NCI-H146 (cell line): ENCODE data around the gene ZNF580.

ENCODE experiments used
- DNase-seq: peaks from one replicate; lab custom pipeline; 2025; lab: John Stamatoyannopoulos, UW

Gene ZNF580

DNA sequence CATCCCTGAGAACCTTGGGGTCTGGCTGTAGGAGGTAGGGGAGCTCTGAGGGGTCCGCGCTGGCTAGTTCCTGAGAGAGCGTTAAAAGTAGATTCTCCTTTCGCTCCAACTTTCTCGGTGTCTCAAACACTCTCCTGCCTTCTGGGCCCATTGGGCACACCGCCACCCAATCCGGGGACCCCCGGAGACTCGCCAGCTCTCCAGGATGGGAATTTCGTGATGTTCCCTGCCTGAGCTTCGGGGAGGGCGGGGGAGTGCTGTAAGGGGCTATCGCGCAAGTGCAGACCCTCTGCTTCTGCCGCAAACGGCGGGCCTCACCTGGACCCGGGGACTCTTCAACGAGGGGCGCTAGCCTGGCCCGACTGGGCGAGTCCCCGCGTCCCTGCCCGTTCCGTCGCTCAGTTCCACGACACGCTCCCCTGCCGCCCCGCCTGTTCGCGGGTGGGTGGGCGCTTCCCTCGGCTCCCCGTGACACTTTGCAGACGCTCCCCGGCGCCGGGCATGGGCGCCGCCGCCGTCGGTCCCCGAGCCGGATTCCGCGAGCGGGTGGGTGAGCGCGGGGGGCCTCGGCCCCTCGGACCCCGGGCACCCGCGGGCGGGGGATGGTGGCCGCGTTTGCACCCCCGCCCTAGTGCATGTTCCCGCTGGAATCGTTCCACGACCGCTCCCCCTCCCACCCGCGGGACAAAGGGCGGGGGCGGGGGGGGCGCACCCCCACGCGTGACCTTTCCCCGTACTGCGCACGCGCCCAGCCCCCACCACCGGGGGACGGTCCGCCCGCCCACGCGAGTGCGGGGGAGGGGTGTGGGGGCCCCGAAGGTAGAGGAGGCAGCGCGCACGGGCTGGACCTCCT is 7.2 kb downstream of the ZNF580 start, which contains the start of gene CCDC106:
CCDC106 (plus strand) TSS at position 481 of the 853 bp plus-strand sequence. CDS start 835 bp downstream, outside the sequence.
- DNase-seq = peak; percentile 55

DNA sequence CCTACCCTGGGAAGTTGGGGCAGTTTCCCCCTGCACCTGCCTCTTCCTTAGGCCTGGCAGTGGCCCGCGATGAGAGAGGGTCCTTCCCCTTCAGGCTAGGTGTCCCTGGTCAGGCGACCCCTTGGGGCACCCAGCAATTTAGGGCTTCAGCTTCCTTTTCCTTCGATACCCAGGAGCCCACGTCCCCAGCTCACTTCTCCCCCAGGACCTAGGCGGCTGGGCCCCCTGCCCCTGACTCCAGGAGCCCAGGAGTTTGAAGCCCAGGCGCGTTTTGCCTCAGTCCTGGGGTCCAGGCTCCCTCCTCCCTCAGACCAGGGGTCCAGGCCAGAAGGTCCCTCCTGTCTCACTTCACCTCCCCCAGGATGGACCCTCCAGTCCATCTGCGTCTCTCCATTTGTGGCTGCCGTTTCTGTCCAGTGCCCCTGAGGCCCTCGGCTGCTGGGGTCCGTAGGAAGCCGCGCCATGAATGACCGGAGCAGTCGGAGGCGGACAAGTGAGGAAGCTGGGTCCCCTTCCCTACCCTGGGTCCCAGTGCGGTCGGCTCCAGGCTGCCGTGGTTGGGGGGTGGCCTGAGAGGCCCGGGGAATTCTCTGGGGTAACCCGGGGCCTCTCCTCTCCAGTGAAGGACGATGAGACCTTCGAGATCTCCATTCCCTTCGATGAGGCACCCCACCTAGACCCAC is 7.9 kb downstream of the ZNF580 start:
- peak; percentile 24 for DNase-seq

DNA sequence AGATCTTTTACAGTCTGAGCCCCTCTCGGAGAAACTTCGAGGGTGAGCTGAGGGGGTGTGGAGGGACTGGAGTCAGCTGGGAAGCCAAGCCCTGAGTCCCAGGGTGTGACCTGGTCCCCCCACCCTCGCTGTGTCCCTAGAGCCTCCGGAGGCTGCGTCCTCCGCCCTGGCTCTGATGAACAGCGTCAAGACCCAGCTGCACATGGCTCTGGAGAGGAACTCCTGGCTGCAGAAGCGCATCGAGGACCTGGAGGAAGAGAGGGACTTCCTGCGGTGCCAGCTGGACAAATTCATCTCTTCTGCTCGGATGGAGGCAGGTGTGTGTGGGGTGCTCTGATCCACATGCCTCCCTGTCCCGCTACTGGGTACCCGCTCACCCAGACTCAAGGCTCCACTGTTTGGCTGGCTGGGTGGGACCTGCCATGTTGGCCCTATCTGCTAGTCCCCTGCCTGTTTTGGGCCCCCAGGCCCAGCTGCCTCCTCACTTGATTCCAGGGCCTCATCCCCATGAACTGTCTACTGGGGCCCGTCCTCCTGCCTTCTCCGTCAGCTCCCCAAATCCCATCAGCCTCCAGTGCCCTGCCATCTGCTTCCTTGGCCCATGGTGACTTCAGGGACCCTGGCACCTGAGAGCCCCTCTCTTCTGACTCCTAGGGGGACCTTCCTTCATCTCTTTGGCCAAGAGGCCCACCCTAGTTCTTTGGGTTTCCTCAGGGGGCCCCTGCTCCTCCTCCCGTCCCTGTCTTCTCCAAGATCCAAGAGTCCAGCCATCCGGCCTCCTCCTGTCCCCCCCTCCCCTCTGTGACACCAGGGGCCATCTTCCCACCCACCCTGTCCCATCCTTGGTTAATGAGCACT is 8.7 kb downstream of the ZNF580 start:
- no peak for DNase-seq

DNA sequence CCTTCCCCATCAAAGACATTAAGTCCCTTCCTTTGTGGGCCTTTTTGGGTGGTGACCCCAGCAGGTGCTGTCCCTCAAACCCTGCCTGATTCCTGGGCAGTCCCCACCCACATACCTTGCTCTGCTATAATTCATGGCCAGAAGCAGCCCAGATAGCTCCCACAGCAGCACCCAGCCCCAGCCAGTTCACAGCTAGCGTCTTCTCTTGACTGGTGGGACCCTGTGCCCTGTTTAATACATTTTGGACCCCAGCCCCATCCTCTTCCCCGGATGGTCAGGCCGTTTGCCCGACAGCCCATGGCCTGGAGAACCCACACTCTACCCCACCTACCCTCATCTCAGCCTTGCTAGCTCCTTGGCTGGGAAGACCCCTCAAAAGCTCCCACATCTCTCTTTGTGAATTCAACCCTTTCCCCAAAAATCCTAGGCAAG is 9.3 kb downstream of the ZNF580 start:
- no peak for DNase-seq

DNA sequence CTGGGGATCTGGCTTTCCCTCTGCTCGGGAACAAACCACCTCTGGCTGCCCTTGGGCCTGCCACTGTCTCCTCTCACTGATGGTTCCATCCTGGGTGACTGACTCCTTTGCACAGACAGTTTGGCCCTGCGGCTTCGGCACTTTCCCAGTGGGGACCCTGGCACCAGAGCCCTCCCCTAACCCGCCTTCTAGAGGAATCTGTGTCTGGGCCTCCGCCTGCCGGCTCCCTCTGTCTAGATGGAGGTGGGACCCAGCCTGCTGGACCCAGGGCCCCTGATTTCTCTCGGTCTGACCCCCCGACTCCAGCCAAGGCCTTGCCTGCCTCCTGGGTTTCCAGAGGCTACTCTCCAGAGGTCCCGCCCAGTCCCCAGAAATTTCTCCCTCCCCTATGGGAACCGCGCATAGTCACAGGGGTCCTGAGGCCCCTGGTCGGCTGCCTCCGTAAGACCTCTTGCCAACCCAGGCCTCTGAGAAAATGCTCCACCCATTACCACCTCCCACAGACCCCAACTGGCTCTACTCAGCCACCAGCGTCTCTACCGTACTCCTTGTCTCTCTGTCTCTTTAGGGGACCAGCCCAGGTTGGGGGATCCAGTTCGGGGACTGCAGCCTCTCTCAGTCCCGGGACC is 9.9 kb downstream of the ZNF580 start:
- DNase-seq = no peak

DNA sequence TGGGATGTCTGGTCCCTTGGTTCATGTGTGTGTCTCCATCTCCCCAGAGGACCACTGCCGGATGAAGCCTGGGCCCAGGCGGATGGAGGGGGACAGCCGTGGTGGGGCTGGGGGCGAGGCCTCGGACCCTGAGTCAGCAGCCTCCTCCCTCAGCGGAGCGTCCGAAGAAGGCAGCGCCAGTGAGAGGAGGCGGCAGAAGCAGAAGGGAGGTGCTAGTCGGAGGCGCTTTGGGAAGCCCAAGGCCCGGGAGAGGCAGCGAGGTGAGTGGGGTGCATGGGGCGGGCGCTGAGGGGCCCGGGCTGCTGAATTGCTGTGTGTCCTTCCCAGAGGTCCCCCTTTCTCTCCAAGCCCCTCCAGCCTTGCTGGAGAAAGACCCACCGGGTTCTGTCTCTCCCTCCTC is 10.4 kb downstream of the ZNF580 start:
- DNase-seq = no peak

DNA sequence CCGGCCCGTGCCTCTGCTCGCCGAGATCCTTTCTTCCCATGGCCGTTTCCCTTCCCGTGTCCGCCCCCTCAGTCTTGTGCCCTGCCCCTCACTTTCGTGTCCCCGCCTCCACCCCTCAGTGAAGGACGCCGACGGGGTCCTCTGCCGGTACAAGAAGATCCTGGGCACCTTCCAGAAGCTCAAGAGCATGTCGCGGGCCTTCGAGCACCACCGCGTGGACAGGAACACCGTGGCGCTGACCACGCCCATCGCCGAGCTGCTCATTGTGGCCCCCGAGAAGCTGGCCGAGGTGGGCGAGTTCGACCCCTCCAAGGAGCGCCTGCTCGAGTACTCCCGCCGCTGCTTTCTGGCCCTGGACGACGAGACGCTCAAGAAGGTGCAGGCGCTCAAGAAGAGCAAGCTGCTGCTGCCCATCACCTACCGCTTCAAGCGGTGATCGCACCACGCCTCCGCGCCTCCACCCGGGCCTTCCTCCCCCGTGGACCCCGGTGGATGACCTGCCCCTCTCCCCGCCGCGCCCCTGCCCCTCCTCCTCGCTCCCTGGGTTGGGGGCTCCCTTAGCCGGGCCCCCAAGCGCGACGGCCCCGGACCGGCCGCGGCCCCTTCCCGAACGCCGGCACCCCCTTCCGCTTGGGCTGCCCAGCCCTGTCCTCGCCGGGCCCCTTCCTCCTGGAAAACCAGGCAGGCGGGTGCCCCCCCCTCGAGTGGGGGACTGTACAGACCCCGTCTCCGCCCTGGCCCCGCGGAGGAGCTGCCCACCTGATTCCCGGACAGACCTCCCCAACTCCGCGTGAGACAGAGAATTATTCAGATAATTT is 11.7 kb downstream of the ZNF580 start:
- DNase-seq = no peak

DNA sequence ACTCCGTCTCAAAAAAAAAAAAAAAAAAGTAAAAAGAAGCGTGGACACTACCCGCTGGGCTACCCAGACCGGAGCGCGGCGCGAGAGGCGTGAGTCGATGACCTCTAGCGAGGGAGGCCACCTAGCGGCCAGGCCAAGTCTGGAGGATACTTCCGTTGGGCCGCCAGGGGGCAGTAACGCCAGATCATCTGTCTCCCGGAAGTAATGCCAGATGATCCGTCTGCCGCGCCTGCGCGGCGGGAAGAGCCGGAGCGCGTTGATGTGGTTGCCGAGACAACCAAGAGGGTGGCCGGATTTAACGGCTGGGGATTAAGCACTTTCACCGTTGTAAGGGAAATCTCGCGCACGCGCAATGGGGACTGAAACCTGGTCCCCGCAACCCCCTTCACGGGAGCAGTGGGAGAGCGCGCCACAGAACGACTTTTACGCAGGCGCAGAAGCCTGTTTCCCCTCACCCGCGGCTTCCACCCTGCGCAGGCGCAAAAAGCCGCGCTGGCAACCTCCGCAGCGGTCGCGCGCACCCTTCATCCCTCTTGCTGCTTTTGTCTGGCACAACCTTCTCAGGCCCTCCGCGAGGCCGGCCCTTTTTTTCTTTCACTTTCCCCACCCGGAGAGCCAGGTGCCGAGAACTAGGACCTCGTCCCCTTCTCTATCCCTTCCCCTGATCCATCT is 13.0 kb downstream of the ZNF580 start:
- DNase-seq = peak; percentile 99

DNA sequence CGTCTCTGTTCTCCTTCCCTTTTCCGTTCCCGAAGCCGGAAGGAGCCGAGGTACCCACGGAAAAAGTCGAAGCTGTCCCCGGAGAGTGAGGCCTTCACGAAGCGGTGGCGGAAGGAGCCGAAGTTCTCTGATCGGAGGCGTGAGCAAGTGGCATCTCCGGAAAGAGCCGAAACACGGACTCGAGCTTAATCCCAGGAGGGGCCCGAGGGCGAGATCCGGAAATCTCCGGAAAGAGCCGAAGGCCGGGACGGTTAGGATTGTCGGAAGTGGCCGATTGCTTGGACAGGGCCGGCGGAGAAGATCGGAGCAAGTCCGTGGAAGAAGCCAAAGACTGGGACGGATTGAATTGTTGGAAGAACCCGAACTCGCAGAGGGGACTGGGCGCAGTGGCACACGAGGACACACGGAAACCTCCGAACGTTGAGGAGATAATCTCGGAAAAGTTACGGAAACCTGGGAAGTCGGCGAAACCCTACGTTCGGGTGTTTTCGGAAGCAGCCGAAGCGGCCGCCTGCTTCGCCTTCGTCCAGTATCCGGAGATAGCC is 13.6 kb downstream of the ZNF580 start:
- DNase-seq = peak; percentile 100

DNA sequence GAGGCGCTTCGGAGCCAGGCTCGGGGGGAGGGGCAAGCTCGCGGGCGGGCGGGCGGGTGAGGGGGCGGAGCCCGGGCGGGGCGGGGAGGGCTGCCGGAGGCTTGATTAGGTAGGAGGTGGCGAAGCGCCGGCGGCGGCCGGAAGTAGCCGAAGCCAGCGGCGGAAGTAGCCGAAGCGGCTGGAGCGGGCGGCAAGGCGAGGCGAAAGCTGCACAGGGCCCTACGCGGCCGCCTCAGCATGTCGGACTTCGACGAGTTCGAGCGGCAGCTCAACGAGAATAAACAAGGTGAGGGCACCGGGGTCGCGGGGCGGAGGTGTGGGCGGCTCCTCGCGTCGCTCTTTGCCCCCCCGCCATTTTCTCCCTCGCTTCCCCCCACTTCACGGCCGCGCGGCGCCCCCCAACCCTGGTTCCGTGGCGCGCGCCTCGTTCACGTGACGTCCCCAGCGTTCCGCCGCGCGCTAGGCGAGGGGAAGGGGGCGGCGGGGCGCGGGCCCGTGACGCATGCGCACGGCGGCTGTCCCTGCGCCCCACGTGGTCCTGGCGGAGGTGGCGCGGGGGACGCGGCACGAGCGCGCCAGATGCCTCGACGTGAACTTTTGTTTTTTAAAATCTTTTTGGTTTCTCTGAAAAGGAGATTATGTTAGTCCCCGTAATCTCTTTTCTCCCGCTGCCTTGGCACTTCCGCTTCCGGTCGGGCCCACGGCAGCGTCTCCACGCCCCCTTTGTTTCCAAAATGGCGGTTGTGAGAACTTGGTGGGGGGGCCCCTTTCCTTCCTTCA is 14.3 kb downstream of the ZNF580 start, which contains the start of gene U2AF2:
U2AF2 (plus strand) TSS at position 168 of the 780 bp plus-strand sequence; CDS start at position 238, 70 bp downstream.
- DNase-seq = peak; percentile 97

DNA sequence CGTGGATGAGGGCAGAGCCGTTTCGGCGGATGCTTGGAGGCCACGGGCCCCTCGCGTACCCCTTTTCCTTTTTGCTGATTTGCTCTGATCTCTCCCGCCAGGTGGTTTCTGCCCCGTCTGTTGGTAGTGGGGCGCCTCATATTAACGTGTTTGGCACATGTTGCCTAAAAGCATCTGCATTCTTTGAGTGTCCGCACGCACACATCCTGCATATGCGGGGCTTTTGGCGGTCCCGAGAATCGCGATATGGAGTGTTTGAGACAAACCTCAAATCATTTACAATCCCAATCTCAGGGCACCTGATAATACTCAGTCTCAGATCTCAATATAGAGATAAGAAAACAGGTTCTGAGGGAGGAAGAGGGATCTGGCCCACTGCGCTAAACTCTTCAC is 14.8 kb downstream of the ZNF580 start:
- DNase-seq = no peak

DNA sequence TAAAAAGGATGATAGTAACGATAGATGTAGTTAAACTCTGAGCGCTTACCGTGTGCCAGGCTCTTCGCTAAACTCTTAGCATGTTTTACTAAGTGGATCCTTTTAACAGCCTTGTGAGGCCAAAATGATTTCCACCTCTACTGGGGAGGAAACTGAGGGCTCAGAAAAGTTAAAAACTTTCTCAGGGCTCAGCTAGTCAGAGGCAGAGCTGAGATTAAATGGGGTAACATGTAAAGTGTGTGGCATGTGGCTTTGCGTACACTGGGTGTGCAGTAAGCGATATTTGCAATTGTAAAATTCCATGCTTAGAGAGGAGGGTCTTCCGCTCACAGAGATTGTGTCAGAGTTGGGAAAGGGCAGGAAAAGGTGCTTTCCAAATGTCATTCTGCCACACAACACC is 15.8 kb downstream of the ZNF580 start:
- DNase-seq = no peak

DNA sequence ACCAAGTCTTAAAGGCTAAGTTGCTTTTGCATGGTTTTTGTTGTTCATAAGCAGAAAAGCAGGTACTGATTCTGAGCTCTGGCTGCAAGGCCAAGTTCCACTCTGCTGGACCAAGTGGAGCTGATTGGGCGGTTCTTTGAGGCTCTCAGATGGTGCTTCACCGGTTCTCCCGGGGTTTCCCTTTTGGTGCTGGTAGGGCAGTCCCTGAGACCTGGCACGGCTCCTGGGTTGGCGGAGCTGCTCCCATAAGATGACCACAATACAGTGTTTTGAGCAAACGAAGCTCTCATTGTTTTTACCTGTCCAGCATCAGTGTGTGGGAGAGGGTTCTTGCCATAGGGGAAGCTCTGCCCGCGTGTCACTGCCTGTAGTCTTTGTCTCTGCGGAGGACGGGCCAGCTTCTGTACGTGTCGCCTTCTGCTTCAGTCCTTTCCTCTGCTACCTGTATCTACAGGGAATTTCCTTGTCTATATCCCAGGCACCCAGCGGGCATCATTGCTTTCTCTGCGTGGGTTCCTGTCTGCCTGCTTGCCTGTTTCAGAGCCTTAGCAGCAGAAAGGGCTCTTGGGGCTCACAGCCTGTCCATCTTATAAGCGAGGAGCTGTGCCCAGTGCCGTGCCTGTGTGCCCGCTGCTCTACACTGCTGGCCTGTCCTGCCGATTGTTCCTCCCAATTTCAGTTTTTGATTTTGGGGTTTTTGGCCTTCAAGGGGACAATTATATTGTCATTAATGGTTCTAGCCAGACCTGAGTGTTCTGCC is 16.4 kb downstream of the ZNF580 start:
- DNase-seq = no peak

DNA sequence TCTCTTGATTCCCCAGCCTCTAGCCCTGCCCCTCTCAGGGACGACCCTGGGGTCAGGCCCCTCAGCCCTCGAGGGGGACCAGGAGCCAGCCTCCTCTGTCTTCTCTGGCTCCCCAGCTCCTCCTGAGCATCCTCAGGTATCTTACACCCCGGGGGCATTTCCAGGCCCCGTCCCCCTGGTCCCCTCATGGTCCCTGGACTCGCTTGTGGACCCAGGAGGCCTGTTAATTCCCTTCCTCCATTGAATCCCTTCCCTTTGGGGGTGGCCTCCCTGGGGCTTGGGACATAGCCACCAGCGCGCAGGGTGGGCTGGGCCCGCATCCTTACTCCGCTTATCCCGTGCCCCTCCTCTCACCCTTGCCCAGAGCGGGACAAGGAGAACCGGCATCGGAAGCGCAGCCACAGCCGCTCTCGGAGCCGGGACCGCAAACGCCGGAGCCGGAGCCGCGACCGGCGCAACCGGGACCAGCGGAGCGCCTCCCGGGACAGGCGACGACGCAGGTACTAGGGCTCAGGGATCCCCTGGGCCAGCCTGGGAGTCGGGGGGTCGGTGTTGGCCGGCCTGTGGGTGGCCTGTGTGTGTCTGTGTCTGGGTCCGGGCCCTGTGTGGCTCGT is 18.2 kb downstream of the ZNF580 start:
- DNase-seq = no peak

DNA sequence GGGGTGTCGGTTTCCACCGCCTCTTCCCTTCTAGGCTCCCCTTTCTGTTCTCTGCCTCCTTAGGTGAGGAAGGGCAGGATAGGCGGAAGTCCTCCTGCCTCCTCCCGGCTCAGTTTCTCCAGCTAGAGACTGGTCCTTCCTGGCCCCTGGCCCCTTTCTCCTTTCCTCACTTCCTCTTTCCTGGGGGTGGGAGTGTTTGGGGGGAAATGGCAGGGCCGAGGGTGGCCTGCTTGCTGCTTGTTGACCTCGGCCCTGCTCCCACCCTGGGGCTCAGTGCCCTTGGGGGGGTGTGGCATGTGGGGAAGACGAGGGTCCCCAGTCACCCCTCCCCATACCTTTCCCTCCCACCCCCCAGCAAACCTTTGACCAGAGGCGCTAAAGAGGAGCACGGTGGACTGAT is 19.0 kb downstream of the ZNF580 start:
- DNase-seq = no peak

DNA sequence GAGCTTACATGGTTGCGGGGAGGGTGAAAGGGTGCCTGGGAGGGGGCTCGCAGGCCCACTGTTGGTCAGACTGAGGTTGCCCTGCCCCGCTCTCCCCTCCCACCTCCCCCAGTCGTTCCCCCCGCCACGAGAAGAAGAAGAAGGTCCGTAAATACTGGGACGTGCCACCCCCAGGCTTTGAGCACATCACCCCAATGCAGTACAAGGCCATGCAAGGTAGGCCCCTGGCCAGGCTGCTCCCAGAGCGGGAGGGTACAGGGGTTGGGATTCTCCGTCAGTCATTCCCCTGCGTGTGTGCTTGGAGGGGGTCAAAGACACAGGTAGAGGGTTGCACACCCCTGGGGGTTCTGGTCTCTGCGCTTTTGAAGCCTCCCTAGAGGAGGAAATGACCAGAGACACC is 19.6 kb downstream of the ZNF580 start:
- DNase-seq = no peak

DNA sequence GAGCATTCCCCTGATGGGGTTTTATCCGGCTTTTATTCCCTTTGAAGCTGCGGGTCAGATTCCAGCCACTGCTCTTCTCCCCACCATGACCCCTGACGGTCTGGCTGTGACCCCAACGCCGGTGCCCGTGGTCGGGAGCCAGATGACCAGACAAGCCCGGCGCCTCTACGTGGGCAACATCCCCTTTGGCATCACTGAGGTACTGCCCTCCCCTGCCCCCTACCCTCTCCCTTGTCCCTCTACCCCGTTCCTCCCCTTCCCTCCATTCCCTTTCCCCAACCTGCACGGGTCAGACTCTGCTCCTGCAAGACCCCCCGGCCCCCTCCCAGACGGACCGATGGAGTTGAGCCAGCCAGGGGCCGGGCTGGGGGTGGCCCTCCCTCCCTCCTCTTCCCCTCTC is 20.2 kb downstream of the ZNF580 start:
- DNase-seq = no peak

DNA sequence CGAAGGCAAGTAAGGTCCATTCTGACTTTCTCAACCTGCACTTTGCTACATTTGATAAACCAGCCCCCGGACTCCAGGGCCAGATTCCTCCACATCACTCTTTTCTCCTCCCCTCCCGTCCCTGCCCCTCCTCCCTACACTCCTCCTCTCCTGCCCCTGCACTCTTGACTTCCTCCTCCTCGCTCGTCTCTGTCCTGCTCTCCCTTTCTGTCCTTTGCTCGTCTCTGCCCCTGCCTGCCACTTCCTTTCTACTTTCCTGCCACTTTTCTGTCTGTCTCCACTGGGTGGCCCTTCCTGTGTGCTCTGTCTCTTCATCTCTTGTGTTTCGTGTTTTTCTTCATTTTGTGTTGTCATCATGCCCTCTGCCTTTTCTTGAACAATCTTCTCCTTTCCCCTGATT is 21.0 kb downstream of the ZNF580 start:
- DNase-seq = no peak
